ENCODE results near the gene ABCG4.
"Not testable (repeated sequence)": the region's sequence is repeated elsewhere in the genome, so short reads cannot be mapped to it uniquely, and the experiment has no call there.

ABCG4 gene

DNA sequence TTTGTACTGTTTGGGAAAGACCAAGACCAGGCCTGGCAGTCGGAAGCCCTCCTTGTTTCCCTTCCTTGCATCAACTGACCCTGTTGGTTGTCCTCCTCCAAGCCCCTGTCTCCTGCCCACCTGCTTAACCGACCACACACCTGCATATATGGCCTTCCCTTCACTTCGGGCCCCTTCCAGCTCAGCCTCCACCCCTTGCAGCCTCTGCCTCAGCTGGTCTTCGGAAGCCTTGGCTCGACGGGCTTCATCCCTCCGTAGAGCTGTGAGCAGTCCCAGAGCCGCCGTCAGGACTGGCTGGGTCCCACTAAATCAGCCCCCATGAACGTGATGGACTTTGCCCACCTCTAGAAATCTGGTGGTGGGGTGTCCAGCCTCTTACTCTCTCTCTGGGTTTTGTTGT is 44.8 kb downstream of the ABCG4 start:
- Histone ChIP-seq H3K4me2 (ENCODE audit: low read length) (no peak overlapping the region), H3K27me3 (ENCODE audit: control insufficient read depth, insufficient read depth, low read length) (no peaks in the 10 kb centered on the region), H3K27ac (no peak overlapping the region)

DNA sequence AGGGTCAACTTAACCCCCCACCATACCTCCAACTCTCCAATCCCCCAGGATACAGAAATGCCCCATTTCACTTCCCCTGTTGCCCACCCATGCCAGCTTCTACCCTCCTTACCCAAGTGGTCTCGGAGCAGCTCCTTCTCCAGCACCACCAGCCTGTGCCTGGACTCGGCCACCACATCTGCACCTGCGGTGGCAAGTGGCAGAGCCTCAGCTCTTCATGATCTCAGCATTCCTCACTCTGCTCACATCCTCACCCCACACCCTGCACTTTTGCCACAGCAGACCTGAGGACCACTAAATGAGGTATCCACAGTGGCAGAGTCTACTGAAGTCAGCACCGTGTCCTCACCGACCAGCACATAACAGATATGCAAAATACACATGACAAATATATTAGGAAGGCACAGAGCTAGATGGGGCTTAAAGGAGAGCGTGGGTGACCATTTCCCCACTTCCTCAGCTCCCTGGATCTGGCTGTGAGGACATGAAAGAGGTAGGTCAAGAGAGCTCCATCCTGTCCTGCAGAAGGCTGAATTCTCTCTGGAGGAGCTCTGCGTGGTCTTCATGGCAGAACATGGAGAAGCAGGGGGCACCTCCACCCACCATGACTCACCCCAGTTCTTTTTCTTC is 46.1 kb downstream of the ABCG4 start:
- H3K9me3 ChIP-seq (ENCODE audit: control insufficient read depth, low read length): no peaks in the 10 kb centered on the region
- peak overlapping the region; percentile 13 for H3K4me3 ChIP-seq (ENCODE audit: low read depth, low read length)
- H3K4me1 ChIP-seq: no peaks in the 10 kb centered on the region
- H3K27ac ChIP-seq: no peak overlapping the region
- no peaks in the 10 kb centered on the region for H3K27me3 ChIP-seq (ENCODE audit: control insufficient read depth, insufficient read depth, low read length)
- TF ChIP-seq CTCF (IDR thresholded peaks at IDR 0.05): no peak
- peak overlapping the region; percentile 10 for H3K4me2 ChIP-seq (ENCODE audit: low read length)
- no peaks in the 10 kb centered on the region for H3K36me3 ChIP-seq (ENCODE audit: control insufficient read depth, insufficient read depth, low read length)
- H2AFZ ChIP-seq: no peak overlapping the region
- no peaks in the 10 kb centered on the region for H3K79me2 ChIP-seq
- H3K9ac ChIP-seq: no peak overlapping the region

More for the DNA sequence above, 44.8 kb downstream of the ABCG4 start:
- H2AFZ ChIP-seq: no peak overlapping the region
- H3K4me1 ChIP-seq: no peaks in the 10 kb centered on the region
- no peak overlapping the region for H3K4me3 ChIP-seq (ENCODE audit: low read depth, low read length)
- H3K36me3 ChIP-seq (ENCODE audit: control insufficient read depth, insufficient read depth, low read length): no peaks in the 10 kb centered on the region
- no peak overlapping the region for H3K9ac ChIP-seq
- H3K9me3 ChIP-seq (ENCODE audit: control insufficient read depth, low read length): no peaks in the 10 kb centered on the region
- H3K79me2 ChIP-seq: no peaks in the 10 kb centered on the region
- TF ChIP-seq CTCF (IDR thresholded peaks at IDR 0.05): no peak

GRCh38 chr11:119195680-119196079 is 46.8 kb downstream of the ABCG4 start:
- H3K27me3 ChIP-seq (ENCODE audit: control insufficient read depth, insufficient read depth, low read length): no peaks in the 10 kb centered on the region
- no peaks in the 10 kb centered on the region for H3K36me3 ChIP-seq (ENCODE audit: control insufficient read depth, insufficient read depth, low read length)
- no peaks in the 10 kb centered on the region for H3K79me2 ChIP-seq
- no peak for TF ChIP-seq CTCF (IDR thresholded peaks at IDR 0.05)
- H3K4me1 ChIP-seq: no peaks in the 10 kb centered on the region
- no peak overlapping the region for H3K9ac ChIP-seq
- H2AFZ ChIP-seq: peak overlapping the region; percentile 33
- H3K9me3 ChIP-seq (ENCODE audit: control insufficient read depth, low read length): no peaks in the 10 kb centered on the region
- H3K4me3 ChIP-seq (ENCODE audit: low read depth, low read length): peak overlapping the region; percentile 13
- no peak overlapping the region for H3K27ac ChIP-seq
- peak overlapping the region; percentile 10 for H3K4me2 ChIP-seq (ENCODE audit: low read length)

DNA sequence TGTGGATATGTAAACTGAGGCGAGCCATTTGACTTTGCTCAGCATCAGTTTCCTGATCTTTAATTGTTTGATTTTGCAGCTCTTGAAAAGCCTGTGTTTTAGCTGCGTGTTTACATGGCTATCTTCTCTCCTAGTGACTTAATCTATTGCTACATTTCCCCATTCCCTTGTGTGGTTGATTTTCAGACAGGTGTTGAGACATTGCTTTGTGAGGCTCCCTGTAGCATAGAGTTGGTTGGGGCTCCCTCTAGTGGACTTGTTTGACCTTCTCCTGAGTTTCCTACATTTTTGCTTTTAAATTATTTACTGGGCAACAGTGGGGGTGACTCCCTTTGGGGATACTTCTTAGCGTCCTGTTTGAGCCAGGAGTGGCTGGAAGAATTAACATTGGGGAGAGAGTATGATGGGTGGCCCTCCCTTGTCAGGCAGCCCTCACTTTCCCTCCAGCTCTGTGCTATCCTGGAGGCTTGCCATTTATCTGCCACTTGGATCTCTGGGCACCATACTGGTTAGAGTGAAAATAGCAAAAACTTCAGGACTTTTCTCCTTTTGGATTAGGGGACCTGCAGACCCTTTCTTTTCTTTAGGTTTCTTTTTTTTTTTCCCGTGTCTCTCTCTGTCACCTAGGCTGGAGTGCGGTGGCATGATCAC is 48.1 kb downstream of the ABCG4 start:
- Histone ChIP-seq H3K4me1 (no peaks in the 10 kb centered on the region), H3K36me3 (ENCODE audit: control insufficient read depth, insufficient read depth, low read length) (no peaks in the 10 kb centered on the region), H3K27ac (no peak overlapping the region), H3K9ac (no peak overlapping the region), H3K27me3 (ENCODE audit: control insufficient read depth, insufficient read depth, low read length) (no peaks in the 10 kb centered on the region), H3K79me2 (no peaks in the 10 kb centered on the region), H3K9me3 (ENCODE audit: control insufficient read depth, low read length) (no peaks in the 10 kb centered on the region), H3K4me2 (ENCODE audit: low read length) (no peak overlapping the region), H2AFZ (no peak overlapping the region), H3K4me3 (ENCODE audit: low read depth, low read length) (no peak overlapping the region)
- peak; percentile 71 for TF ChIP-seq CTCF (IDR thresholded peaks at IDR 0.05)

DNA sequence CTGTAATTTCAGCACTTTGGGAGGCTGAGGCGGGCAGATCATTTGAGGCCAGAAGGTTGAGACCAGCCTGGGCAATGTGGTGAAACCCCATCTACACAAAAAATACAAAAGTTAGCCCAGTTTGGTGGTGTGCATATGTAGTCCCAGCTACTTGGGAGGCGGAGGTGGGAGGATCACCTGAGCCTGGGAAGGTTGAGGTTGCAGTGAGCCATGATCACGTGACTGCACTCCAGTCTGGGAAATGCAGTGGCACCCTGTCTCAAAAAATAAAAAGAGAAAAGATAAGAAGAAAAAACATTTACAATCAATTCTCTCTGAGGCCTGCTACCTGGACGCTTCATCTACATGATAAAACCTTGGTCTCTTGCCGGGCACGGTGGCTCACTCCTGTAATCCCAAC is 50.1 kb downstream of the ABCG4 start:
- Histone ChIP-seq H3K27me3 (ENCODE audit: control insufficient read depth, insufficient read depth, low read length) (no peaks in the 10 kb centered on the region), H3K36me3 (ENCODE audit: control insufficient read depth, insufficient read depth, low read length) (no peaks in the 10 kb centered on the region), H3K4me2 (ENCODE audit: low read length) (no peak overlapping the region), H3K4me1 (no peaks in the 10 kb centered on the region), H3K79me2 (no peaks in the 10 kb centered on the region), H2AFZ (no peak overlapping the region), H3K9ac (no peak overlapping the region), H3K27ac (no peak overlapping the region), H3K9me3 (ENCODE audit: control insufficient read depth, low read length) (no peaks in the 10 kb centered on the region), H3K4me3 (ENCODE audit: low read depth, low read length) (no peak overlapping the region)
- TF ChIP-seq CTCF (IDR thresholded peaks at IDR 0.05): no peak

DNA sequence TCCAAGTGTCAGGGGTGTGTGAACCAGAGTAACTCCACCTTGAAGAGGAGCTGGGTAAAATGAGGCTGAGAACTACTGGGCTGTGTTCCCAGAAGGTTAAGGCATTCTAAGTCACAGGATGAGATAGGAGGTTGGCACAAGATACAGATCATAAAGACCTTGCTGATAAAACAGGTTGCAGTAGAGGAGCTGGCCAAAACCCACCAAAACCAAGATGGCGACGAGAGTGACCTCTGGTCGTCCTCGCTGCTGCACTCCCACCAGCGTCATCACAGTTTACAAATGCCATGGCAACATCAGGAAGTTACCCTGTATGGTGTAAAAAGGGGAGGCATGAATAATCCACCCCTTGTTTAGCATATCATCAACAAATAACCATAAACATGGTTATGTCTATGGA is 52.4 kb downstream of the ABCG4 start:
- not testable (repeated sequence) for H3K9me3 ChIP-seq (ENCODE audit: control insufficient read depth, low read length); H2AFZ ChIP-seq; H3K36me3 ChIP-seq (ENCODE audit: control insufficient read depth, insufficient read depth, low read length); H3K4me3 ChIP-seq (ENCODE audit: low read depth, low read length); H3K27ac ChIP-seq; H3K79me2 ChIP-seq; H3K27me3 ChIP-seq (ENCODE audit: control insufficient read depth, insufficient read depth, low read length); H3K4me2 ChIP-seq (ENCODE audit: low read length); H3K4me1 ChIP-seq; H3K9ac ChIP-seq

Measured in parathyroid adenoma (tissue), 2 donors.